Omental fat pad (tissue), 4 donors: ENCODE data around the gene SDF4. TPM values are rescaled to one million over a fixed set of nuclear protein-coding genes. Genes with fewer than 3 reads are reported as not detected.
"Not testable (repeated sequence)": the region's sequence is repeated elsewhere in the genome, so short reads cannot be mapped to it uniquely, and the experiment has no call there.

Source experiments
- ATAC-seq: fragments of 150-250 bp; one replicate; pipeline ENCODE4 v1.9.1; 2016; ENCODE audit warnings: mild to moderate bottlenecking, moderate library complexity; ENCODE audit not compliant: low FRiP score
- DNase-seq: peaks from one replicate; pipeline ENCODE4 v3.0.0-alpha.2; 2019; ENCODE audit warnings: low spot score
- total RNA-seq, 4 donors: library from RNA; depleted of rRNA; stranded (reverse); fragments of >200 nt; gene quantifications; one replicate each; pipeline ENCODE4 v1.1.0, GENCODE V29; 2016
- TF ChIP-seq, protein P1 (sequence below), 3 donors: fragments of 450-650 bp; IDR thresholded peaks; one replicate each; pipeline ENCODE4 v1.5.1; 2016 to 2017; ENCODE audit warnings: antibody characterized with exemption in 3 of 3, mild to moderate bottlenecking in 3 of 3, moderate library complexity in 2 of 3

Gene SDF4
- total RNA-seq, 4 donors from 2014 or later = 78.3 to 122 (median 98.8) TPM

DNA sequence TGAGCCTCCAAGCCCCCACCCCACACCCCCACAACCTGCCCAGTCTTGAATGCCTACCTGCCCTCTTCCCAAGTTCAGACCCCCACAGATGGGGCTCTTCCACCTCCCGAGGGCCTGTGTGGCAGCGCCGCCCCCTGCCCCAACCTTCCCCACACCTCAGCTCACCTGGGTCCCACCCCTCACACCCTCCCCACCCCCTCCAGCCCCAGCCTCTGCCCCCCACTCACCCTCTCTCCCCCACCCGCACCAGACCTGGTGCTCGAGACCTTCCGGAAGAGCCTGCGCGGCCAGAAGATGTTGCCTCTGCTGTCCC lies 34.7 kb downstream of the SDF4 start:
- no peak for DNase-seq
- no peak for ATAC-seq
- TF ChIP-seq, protein P1, sequence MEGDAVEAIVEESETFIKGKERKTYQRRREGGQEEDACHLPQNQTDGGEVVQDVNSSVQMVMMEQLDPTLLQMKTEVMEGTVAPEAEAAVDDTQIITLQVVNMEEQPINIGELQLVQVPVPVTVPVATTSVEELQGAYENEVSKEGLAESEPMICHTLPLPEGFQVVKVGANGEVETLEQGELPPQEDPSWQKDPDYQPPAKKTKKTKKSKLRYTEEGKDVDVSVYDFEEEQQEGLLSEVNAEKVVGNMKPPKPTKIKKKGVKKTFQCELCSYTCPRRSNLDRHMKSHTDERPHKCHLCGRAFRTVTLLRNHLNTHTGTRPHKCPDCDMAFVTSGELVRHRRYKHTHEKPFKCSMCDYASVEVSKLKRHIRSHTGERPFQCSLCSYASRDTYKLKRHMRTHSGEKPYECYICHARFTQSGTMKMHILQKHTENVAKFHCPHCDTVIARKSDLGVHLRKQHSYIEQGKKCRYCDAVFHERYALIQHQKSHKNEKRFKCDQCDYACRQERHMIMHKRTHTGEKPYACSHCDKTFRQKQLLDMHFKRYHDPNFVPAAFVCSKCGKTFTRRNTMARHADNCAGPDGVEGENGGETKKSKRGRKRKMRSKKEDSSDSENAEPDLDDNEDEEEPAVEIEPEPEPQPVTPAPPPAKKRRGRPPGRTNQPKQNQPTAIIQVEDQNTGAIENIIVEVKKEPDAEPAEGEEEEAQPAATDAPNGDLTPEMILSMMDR (IDR thresholded peaks at IDR 0.05) = no peak

DNA sequence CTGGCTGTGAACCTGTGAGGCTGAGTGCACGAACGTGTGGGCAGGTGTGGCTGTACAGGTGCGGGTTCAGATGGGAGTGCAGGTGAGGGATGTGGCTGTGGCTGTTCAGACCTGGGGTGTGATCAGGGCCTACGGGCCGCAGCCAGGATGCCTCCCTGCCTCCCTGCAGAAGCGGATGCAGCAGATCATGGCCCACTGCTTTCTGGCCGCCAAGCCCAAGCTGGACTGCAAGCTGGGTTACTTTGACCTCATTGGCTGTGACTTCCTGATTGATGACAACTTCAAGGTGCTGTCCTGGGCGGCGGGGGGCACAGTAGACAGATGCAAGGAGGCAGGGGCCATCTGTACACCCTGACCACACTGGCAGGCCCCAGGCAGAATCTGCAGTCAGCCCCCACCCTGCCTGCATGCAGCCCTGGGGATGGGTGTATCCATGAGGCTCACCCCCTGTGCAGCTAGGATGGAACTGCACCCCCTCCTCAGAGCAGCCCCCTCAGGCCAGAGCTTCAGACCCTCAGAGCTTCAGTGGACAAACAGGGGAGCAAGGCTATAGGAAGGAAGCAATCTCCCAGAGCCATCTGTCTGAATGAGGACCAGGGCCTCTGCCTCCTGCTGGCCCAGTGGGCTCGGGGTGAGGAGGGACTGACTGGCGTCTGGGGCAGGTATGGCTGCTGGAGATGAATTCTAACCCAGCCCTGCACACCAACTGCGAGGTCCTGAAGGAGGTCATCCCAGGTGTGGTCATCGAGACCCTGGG lies 35.2 kb downstream of the SDF4 start:
- ATAC-seq = no peak
- TF ChIP-seq, protein P1 (IDR thresholded peaks at IDR 0.05) = no peak
- DNase-seq = no peak

DNA sequence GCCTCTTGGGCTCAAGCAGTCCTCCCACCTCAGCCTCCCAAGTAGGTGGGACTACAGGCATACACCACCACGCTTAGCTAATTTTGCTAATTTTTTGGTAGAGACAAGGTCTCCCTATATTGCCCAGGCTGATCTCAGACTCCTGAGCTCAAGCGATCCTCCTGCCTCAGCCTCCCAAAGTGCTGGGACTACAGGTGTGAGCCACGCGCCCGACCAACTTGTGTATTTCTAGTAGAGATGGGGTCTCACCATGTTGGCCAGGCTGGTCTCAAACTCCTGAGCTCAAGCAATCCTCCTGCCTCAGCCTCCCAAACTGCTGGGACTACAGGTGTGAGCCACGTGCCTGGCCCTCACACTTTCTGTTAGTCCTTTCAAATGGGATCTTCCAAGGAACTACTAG lies 36.1 kb downstream of the SDF4 start:
- ATAC-seq, DNase-seq: not testable (repeated sequence)

DNA sequence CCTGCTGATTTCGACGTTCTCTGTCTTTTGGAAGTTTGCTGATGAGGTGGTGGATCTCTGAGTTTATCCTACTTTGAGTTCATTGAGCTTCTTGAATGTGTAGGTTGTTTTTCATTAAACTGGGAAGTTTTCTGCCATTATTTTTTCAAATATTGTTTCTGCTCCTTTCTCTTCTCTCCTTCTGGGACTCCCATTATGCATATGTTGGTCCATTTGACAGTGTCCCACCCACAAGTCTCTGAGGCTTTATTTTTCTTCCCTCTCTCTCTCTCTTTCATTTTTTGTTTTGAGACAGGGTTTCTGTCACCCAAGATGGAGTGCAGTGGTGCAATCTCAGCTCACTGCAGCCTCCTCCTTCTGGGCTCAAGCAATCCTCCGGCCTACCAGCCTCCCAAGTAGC lies 37.1 kb downstream of the SDF4 start:
- DNase-seq (no peak), ATAC-seq (no peak)
- TF ChIP-seq, protein P1 (IDR thresholded peaks at IDR 0.05) = no peak

DNA sequence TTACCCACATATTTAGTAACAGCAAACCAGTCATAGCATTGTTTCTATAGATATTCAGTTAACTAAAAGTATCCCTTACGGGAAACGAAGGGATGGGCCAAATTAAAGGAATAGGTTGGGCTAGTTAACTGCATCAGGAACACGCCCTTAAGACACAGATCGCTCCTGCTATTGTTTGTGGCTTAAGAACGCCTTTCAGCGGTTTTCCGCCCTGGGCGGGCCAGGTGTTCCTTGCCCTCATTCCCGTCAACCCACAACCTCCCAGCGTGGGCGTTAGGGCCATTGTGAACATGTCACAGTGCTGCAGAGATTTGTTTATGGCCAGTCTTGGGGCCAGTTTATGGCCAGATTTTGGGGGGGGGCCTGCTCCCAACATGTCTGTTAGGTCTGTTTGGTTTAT lies 40.1 kb downstream of the SDF4 start:
- DNase-seq = no peak
- ATAC-seq = no peak
- TF ChIP-seq, protein P1 (IDR thresholded peaks at IDR 0.05) = no peak

DNA sequence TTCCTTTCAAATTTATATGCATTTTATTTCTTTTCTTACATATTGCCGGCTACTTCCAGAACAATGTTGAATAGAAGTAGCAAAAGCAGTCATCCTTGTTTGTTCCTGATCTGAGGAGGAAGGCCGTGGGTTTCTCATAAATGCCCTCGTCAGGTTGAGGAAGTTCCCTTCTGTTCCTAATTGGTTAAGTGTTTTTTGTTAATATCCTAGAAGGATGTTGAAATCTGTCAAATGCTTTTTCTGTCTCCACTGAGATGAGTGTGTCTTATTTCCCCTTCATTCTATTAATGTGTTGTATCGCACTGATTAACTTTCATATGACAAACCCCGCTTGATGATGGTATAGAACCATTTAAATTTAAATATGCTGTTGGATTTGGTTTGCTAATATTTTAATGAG lies 42.7 kb downstream of the SDF4 start:
- TF ChIP-seq, protein P1 (IDR thresholded peaks at IDR 0.05) = no peak
- no peak for DNase-seq
- ATAC-seq = no peak

DNA sequence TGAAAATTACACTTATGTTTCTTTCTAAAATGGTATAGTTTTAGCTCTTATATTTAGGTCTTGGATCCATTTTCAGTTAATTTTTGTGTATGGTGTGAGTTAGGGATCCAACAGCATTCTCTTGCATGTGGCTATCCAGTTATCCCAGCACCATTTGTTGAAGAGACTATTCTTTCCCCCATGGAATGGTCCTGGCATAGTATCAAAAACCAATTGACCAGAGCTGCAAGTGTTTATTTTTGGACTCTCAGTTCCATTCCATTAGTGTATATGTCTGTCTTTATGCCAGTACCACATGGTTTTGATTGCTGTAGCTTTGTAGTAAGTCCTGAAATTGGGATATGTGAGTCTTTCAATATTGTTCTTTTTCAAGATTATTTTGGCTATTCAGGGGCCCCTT lies 43.9 kb downstream of the SDF4 start:
- ATAC-seq = no peak
- no peak for DNase-seq
- TF ChIP-seq, protein P1 (IDR thresholded peaks at IDR 0.05) = no peak
